NK-92 (cell line): Measurements from ENCODE around the gene CDC42EP4.
"Not testable (repeated sequence)": the region's sequence is repeated elsewhere in the genome, so short reads cannot be mapped to it uniquely, and the experiment has no call there.

Experiments
- DNase-seq: peaks from one replicate; lab custom pipeline; 2025; ENCODE audit not compliant: unreplicated experiment; lab: John Stamatoyannopoulos, UW

CDC42EP4 gene

DNA sequence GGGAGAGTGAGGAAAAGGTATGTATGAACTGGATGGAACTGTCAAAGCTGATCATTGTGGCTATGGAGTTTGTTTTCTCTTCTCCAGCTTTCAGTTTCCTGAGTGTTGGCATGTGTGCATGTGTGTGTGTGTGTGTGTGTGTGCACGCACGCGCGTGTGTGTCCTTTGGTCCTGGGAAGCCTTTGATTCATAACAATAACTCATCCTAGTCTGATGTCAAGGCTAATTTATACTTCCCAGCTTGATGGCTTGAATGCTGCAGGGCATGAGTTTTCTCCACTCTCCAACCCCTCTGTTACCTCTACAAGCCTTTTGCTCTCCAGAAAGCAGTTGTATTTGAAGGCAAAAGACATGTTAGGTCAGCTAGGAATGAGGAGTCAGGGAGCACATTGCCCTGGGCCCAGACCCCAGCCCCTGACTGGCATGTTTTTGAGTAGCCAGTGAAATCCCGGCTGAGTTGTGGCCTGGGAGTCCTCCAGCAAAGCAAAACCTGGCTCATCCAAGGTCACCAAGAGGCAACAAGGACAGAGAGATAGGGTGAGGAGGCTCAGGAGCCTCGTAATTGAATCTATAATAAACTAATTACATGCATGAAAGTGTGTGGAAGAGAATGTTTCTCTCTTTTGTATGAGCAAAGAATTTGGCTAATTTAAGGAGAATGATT, 8.9 kb upstream of the CDC42EP4 start:
- DNase-seq, result no peak

DNA sequence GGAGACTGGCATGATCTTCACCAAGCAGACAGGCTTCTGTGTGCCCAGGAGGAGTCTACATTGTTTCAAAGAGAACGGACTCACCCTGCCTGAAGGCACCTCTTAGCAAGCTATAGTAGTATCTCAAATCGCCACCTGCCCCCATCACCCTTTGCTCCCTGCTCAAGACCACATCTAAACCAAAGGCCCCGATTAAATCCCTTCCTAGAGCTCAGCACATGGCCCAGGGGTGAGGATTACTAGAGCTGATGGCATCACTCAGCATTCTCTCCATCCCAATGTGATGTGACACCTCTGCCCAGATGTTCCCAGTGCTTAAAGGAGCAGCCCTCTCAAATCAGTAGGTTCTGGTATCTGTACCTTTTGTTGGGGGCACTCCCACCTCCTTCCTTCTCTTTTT, 8.0 kb upstream of the CDC42EP4 start:
- no peak for DNase-seq

DNA sequence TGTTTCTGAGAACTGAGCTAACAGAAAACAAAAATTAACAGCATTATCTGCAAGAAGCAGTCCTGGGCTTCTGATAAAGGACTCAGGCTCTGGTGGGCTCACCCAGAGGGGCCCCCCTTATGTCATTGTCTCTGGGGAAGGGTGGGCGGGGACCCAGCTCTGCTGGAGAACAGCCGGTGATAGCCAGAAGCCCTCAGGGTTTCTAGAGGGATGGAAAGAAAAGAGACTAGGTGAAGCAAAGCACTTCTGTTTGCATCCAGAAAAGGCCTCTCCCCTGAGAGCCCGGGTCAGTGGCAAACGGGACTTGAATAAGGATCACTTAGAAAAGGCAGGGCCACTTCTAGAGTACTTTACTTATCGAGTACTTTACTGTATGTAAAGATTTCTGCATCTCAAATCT, 7.0 kb upstream of the CDC42EP4 start:
- no peak for DNase-seq

DNA sequence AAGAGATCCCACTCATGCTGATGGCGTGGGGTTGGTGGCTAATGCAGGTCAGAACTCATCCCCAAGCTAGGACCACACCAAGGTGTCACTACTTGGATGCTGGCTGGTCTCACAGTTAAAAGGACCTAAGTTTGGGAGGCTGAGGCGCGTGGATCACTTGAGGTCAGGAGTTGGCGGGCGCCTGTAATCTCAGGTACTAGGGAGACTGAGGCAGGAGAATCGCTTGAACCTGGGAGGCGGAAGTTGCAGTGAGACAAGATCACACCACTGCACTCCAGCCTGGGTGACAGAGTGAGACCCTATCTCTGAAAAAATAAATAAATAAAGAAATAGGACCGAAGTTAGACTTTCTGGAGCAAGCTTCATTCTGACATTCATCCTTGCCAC, 6.6 kb upstream of the CDC42EP4 start:
- DNase-seq, result no peak

DNA sequence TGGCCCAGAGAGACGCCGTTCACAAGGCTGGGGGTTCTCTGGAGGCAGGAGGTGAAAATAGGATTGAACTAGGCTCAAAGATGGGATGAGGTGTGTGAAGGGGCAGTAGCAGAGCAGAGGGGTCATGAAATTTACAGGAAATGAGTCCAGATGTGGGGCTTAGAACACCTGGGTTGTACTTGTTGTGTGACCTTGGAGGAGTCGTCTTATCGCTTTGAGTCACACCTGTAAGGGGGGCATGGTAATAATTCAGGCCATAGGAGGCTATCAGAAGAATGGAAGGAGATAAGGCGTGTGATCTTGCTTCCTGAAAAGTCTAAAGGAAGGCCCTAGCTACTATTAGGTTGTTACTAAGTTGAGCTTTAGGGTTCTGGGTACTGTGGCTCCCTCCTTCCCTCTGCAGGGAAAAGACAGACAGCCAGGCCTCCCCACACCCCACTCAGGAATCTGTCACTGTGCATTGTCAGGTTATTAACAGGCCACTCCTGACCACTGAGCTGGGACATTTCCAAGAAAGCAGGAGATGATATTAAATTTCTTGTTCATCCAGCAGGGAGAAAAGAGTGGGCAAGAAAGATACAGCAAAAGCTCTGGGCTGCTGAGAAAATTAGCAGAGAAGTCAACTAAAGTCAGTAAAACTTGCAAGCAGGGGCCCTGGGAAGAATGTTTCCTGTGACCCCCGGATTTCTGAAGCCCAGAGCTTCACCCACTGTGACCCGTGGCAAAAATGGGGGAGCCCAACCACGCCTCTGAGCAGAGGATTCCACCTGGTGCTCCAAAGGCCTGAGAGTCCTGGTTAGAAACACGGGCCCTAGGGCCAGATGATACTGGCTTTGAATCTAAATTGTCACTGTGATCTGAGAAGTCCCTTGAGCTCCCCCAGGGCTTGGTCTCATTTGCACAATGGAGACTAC, 6.0 kb upstream of the CDC42EP4 start:
- no peak for DNase-seq

DNA sequence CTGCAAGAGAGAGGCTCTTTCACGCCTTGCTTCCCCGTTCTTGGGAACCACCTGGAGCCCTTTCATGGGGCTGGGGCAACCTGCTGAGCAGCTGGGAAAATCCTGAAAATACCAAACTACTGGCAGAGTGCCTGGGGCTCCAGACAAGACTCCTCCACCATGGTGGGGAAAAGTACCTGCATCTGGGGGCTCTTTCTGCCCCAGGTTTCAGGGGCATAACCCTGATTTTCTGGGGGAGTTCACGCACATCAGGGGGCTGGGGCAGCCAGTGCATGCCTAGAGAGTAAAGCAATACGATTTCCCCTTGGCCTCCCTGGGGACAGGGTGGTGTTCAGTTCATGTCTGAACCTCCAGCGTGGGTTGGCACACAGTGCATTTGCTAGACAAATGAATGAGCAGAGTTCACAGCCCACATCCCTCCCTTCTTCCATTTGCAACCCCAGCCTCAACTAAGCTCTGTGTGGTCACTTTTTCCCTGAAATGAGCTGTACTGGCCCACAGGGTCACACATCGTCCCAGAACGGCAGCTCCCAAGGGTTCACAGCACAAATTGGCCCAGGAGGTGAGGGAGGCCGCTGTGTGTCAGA, 5.2 kb upstream of the CDC42EP4 start:
- DNase-seq, result no peak

DNA sequence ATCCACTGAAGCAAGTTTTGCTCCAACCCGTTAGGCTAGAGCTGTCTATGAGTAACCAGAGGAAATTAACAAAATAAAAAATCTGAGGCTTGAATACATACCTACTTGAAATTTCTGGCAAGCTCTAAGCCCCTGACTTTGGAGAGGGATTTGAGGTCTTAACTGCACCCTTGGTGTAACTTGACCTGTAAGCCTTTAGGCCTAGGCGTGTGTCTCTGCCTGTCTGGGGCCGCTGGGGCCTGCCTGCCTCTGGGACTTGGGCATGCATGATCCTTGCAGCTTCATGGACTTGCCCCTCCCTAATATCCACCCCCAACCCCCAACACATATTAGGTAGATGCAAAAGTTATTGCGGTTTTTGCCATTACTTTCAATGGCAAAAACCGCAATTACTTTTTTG, 3.7 kb upstream of the CDC42EP4 start:
- DNase-seq, result no peak

DNA sequence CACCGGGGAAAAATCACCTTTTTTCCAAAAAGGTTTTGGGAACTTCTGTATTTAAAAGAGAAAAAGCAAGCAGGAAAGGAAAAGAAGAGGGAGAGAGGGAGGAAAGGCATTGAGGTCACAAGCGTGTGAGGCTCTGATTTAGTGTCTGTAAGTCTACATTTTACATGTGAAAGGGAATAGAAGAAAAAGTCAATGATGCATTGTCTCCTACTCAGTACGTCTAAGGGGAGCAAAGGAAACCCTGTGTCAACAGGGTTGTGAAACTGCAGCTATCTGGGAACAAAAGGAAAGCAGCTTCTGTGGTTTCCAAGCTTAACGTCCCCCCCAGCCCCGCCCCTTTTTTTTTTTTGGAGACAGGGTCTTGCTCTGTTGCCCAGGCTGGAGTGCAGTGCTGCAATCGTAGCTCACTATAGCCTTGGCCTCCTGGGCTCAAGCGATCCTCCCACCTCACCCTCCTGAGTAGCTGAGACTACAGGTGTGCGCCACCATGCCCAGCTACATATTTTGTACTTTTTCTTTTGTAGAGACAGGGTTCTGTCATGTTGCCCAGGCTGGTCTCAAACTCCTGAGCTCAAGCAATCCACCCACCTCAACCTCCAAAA, 1.8 kb upstream of the CDC42EP4 start:
- no peak for DNase-seq

DNA sequence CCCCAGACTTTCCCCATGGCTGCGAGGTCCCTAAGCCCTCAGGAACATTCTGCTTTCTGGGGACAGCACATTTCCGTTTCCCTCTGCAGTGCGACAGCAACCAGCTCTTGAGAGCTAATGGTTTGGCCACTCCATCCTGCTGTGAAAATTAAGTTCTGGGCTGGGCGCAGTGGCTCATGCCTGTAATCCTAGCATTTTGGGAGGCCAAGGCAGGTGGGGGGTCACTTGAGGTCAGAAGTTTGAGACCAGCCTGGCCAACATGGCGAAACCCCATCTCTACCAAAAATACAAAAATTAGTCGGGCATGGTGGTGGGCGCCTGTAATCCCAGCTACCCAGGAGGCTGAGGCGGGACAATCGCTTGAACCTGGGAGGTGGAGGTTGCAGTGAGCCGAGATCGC, 1.1 kb upstream of the CDC42EP4 start:
- not testable (repeated sequence) for DNase-seq

DNA sequence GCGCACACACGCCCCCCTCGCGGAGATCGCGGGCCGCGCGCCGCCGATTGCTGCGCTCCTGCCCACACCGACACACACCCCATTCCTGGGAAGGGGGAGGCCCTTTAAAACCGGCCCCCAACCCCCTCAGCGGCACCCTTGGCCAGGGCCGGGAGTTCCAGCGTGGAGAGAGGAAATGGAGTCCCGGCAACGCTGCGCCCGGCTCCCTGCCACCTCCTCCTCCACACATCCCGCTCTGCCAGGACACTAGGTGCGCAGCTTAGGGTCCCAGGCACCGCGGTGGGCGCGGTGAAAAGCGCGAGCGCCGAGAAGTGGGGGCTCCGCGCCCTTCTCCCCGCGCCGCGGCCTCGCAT, 397 bp downstream of the CDC42EP4 start:
- DNase-seq, result no peak

DNA sequence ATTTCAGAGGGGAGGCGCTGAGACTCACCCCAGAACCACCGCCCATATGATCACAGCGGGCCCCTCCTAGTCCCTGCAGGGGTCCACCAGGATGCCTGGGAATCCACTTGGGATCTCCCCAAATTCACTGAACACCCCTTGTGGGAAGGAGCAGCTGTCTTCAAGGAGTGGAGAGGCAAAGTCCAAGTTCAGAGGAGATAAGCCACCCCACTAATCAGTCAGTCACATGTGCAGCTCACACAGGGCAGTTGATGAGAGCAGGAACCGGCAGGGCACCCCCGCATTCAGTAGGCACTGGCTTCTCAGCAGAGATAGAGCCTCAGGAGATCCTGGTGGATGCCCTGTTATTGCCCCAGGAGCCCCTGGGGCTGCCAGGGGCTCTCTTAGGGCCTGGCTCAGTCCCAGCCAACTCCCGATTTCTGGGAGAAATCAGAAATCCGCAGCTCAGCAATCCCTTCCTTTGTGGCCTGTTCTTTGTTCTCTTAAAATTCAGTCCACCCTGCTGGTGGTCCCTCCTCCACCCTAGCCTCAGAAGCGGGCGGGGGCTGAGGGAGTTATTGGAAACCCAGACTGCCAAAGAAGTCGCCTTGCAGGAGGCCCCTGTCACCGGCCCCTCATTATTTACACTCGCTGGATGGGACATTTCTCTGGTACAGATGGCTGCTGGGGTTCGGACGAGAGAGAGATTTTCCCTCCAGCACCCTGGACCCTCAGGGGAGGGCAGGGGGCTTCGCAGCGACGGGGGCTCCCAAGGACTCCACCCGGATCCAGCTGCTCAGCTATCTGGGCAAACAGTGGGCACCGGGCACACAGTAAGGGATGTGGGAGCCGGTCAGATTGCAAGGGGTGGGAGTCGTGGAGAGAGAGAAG, 1.8 kb downstream of the CDC42EP4 start:
- DNase-seq, result no peak

DNA sequence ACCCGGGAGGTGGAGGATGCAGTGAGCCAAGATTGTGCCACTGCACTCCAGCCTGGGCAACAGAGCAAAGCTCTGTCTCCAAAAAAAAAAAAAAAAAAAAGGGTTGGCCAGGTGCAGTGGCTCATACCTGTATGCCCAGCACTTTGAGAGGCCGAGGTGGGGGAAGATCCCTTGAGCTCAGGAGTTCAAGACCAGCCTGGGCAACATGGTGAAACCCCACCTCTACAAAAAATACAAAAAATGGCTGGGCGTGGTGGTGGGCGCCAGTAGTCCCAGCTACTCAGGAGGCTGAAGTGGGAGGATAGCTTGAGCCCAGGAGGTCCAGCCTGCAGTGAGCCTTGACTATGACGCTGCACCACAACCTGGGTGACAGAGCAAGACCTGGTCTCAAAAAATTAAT, 2.8 kb downstream of the CDC42EP4 start:
- DNase-seq, result not testable (repeated sequence)

DNA sequence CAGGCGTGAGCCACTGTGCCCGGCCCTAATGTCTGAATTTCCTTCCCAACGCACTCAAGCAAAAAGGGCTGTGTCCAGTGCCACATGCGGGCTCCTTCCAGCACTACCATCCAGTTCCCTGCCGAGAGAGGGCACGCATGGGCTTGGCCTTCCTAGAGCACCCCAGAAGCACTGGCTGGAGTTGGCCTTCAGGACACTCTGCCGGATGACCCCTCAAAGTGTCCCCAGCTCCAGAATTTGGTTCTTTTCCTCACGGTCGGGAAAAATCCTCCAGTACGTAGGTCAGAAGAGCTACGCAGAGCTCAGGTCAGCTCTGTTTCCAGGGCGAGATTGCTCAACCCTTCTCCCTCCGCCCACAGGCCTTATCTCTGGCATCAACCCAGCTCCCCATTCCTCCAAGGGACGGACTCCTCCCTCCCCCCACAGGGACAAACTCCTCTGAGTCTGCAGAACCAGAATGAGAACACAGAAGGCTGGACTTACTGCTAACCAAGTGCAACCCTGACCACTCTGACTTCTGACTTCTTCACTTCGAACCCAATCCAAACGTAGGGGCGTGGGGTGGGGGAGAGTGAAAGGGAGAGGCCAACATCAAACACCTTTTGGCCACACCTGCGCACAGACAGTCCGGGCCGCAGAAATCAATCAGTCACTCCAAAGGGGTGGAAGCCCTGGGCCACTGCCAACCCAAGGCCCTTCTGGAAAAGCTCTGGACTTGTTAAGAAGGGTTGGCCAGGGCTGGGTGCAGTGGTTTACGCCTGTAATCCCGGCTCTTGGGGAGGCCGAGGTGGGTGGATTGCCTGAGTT, 3.6 kb downstream of the CDC42EP4 start:
- DNase-seq, result no peak

DNA sequence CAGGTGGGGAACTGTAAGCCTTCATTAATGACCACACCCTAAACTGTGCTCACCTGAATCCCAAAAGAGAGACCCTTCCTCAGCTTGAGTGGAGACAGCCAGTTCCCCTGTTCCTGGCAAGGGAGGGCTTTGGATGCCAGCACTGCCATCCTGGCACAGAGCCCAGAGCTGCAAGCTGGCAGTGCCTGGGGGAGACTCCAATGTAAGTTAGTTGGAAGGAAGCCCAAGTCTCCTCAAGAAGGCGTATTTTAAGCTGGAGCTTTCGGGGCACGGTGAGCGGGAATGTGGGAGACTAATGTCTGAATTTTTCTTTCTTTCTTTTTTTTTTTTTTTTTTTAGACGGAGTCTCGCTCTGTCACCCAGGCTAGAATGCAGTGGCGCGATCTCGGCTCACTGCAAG, 4.7 kb downstream of the CDC42EP4 start:
- no peak for DNase-seq

DNA sequence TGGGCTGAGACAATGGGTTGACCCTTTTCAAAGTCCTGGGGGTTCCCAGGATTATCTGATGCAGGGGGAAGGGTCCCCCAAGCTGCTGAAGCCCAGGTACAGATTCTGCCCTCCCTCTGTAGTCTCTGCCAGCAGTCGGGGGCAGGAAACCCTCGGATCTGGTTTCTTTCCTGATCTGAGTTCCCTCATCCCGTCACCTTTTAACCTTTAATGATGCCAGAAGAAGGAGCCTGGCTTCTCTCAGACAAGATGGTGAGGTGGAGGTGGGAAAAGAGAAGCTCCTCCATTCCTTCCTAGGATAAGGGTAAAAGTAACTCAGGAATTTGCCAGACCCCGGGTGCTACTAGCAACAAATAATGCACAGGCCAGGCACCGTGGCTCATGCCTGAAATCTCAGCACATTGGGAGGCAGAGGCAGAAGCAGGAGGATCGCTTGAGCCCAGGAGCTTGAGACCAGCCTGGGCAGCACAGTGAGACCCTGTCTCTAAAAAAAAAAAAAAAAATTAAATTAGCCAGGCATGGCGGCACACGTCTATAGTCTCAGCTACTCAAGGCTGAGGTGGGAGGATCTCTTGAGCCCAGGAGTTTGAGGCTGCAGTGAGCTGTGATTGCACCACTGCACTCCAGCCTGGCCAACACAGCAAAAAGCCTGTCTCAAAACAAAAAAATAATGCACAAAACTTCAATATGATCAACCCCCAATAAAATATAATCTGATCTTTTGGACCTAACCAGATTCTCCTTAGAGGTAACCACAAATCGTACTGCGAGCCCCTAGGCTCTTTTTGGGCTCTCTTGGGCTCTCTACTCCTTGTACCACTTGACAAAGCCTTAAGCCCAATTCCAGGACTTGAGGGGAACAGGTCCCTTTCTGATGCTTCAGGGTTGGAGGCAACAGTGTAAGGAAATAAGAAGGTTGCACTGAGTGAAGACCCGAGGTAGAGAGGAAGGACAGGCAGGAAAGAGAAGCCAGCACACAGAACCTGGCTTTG, 5.7 kb downstream of the CDC42EP4 start:
- no peak for DNase-seq

DNA sequence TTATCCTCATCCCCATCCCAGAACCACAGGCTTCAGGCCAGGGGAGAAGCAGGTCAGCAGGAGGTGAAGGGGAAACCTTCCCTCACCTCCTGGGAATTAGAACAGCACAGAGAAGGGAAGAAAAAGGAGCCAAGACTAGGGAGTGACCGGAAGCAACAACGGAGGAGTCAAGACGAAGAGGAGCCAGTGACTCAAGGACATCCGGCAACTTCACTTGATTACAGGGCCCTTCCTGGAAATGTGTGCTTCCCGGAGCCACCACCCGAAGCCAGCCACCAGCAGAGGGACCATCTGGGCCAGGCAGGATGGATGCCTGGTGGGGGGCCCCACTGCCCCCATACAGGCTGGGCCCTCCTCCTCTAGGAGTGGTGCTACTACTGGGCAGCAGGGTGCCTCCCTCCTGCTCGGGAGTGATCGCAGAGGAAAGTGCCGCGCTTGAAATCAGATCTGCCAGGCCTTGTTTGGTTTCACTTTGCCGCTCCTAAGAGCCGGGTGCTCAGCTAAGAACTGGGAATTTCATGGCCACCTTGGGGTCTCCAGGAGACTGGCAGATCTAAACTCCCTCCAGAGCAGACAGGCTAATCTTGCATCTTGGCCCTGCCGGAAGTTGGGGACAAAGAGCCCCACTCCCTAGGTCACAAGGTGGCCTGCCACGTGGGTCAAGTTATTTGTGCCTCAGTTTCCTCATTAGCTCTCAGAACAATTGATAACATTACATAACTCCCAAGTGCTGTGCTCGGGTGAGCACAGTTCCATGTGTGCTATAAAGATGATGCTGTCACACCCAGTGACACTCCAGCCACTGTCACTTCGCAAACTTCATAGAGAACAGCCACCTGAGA, 6.6 kb downstream of the CDC42EP4 start:
- DNase-seq, result no peak

DNA sequence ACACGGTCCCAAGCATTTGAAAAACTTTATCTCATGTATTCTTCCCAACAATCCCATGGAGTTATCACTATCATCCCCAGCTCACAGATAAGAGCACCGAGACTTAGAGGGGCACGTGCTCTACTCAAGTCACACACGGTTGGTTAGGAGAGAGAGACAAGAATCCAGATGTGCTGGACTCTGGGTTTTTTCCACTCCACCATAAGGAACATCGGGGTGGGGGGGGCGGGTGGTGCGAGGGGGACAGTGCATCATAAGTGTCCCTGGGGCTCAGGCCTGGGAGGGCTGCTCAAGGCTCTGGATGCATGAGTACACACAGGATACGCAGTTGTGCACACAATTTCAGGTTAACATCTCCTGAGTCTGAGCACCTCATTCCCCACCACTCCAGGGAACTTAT, 7.4 kb downstream of the CDC42EP4 start:
- DNase-seq, result no peak

DNA sequence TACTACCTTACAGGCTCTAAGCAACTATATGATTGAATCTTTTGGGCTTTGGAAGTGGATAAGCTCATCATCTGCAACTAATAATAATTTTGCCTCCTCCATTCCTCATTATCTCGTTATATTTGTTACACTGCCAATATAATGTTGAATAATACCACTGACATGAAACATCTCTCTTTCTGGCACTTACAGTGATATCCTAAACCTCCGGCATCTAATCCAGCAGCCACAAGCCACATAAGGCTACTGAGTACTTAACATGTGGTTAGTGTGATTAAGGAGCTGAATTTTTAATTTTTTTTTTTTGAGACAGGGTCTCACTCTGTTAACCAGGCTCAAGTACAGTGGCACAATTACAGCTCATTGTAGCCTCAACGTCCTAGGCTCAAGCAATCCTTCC, 9.6 kb downstream of the CDC42EP4 start:
- DNase-seq, result no peak
